CD14-positive monocyte (primary cell): ENCODE results near the gene KRTAP9-4. TPM values are rescaled to one million over a fixed set of nuclear protein-coding genes. Genes with fewer than 3 reads are reported as not detected.

Source experiments
- DNase-seq, 3 donors: peaks; one replicate each; pipeline ENCODE4 v3.0.0-alpha.2; 2011 to 2022
- H2AFZ ChIP-seq: 2 replicates; pipeline ENCODE4 v1.6.0; 2012; ENCODE audit warnings: mild to moderate bottlenecking, low read depth, low read length, inconsistent platforms; ENCODE audit not compliant: insufficient read depth, poor library complexity, severe bottlenecking
- H3K27ac ChIP-seq, 2 donors: 1 replicate in 1 of 2; 2 replicates in 1 of 2; pipeline ENCODE4 v1.5.1; 2012 to 2013; ENCODE audit warnings: low read length in 2 of 2, control low read depth in 1 of 2, inconsistent platforms in 1 of 2, low read depth in 1 of 2, mild to moderate bottlenecking in 1 of 2
- H3K27me3 ChIP-seq, 2 donors: one replicate each; pipeline versions ENCODE4 v1.6.0 to v1.6.1; 2011 to 2013; ENCODE audit warnings: low read length in 2 of 2; ENCODE audit not compliant: control insufficient read depth in 2 of 2, insufficient read depth in 2 of 2
- H3K36me3 ChIP-seq, 2 donors: replicated peaks in 1 of 2; 1 replicate in 1 of 2; 2 replicates in 1 of 2; pipeline versions ENCODE4 v1.5.1 to v1.6.1; 2012 to 2013; ENCODE audit warnings: low read length in 2 of 2, control low read depth in 1 of 2, inconsistent platforms in 1 of 2, mild to moderate bottlenecking in 1 of 2; ENCODE audit not compliant: insufficient read depth in 2 of 2, control insufficient read depth in 1 of 2
- H3K4me1 ChIP-seq, 2 donors: 1 replicate in 1 of 2; 2 replicates in 1 of 2; pipeline versions ENCODE4 v1.5.1 to v1.6.1; 2012 to 2013; ENCODE audit warnings: low read length in 2 of 2, control low read depth in 1 of 2, inconsistent platforms in 1 of 2, mild to moderate bottlenecking in 1 of 2, moderate library complexity in 1 of 2; ENCODE audit not compliant: insufficient read depth in 2 of 2, control insufficient read depth in 1 of 2
- H3K4me2 ChIP-seq: replicated peaks from 2 replicates; pipeline ENCODE3; 2012; ENCODE audit warnings: low read length, moderate library complexity, mild to moderate bottlenecking; ENCODE audit not compliant: poor library complexity, severe bottlenecking; ENCODE audit errors: extremely low read depth
- H3K4me3 ChIP-seq, 3 experiments: fragments of 200-600 bp in 1 of 3; sonication (generic) in 1 of 3; replicated peaks in 1 of 3; 1 replicate in 2 of 3; 2 replicates in 1 of 3; pipeline ENCODE4 v1.5.1; 2011 to 2013; ENCODE audit warnings: low read length in 3 of 3, mild to moderate bottlenecking in 3 of 3, control low read depth in 2 of 3, low read depth in 2 of 3, inconsistent platforms in 1 of 3, moderate library complexity in 1 of 3
- H3K79me2 ChIP-seq: 2 replicates; pipeline ENCODE4 v1.6.0; 2012; ENCODE audit warnings: mild to moderate bottlenecking, control low read depth, inconsistent platforms, low read length, moderate library complexity; ENCODE audit not compliant: insufficient read depth
- H3K9ac ChIP-seq: 2 replicates; pipeline ENCODE4 v1.6.0; 2017; ENCODE audit warnings: low read length, mild to moderate bottlenecking; ENCODE audit not compliant: insufficient read depth, poor library complexity, severe bottlenecking
- H3K9me3 ChIP-seq, 2 donors: replicated peaks in 1 of 2; 1 replicate in 1 of 2; 2 replicates in 1 of 2; pipeline versions ENCODE4 v1.5.1 to v1.6.1; 2012 to 2013; ENCODE audit warnings: low read length in 2 of 2, control low read depth in 1 of 2; ENCODE audit not compliant: control insufficient read depth in 1 of 2, insufficient read depth in 1 of 2
- H4K20me1 ChIP-seq: 2 replicates; pipeline ENCODE4 v1.6.0; 2012; ENCODE audit warnings: mild to moderate bottlenecking, low read length, control low read depth, moderate library complexity; ENCODE audit not compliant: insufficient read depth
- H3K27ac Mint-ChIP-seq, 7 donors: one replicate each; pipeline ENCODE4 v1.8.0; 2020; ENCODE audit warnings: mild to moderate bottlenecking in 7 of 7, mixed read lengths in 7 of 7, moderate library complexity in 6 of 7, inconsistent platforms in 2 of 7
- H3K27me3 Mint-ChIP-seq, 3 donors: one replicate each; pipeline ENCODE4 v1.8.0; 2021 to 2022; ENCODE audit warnings: low read depth in 3 of 3, mild to moderate bottlenecking in 3 of 3, mixed read lengths in 3 of 3, moderate library complexity in 3 of 3, inconsistent platforms in 1 of 3
- H3K36me3 Mint-ChIP-seq, 2 donors: one replicate each; pipeline ENCODE4 v1.8.0; 2020; ENCODE audit warnings: mixed read lengths in 2 of 2, inconsistent platforms in 1 of 2, mild to moderate bottlenecking in 1 of 2
- H3K4me1 Mint-ChIP-seq: one replicate; pipeline ENCODE4 v1.8.0; 2020; ENCODE audit warnings: mild to moderate bottlenecking, mixed read lengths
- H3K4me3 Mint-ChIP-seq, 2 donors: one replicate each; pipeline ENCODE4 v1.8.0; 2020; ENCODE audit warnings: mild to moderate bottlenecking in 2 of 2, mixed read lengths in 2 of 2, moderate library complexity in 1 of 2
- H3K9me3 Mint-ChIP-seq, 7 donors: one replicate each; pipeline ENCODE4 v1.8.0; 2020 to 2022; ENCODE audit warnings: mixed read lengths in 7 of 7, mild to moderate bottlenecking in 6 of 7, moderate library complexity in 6 of 7, inconsistent platforms in 2 of 7
- WGBS: methylation state at CpG from one replicate; pipeline ENCODE4 v1.1.5; 2013; ENCODE audit warnings: missing lambda C conversion rate; ENCODE audit not compliant: insufficient coverage; 5-methylcytosine and 5-hydroxymethylcytosine counted together
- intact Hi-C, 2 donors: fragments of 100-400 bp; cut with micrococcal nuclease; formaldehyde crosslinking; loops; one replicate each; pipeline versions ENCODE4 v1.15.0 to v1.15.1; 2023
- polyA plus RNA-seq, 3 donors: library from polyadenylated mRNA; depleted of rRNA in 1 of 3; unstranded in 2 of 3; stranded (reverse) in 1 of 3; fragments of 300-500 nt in 2 of 3; fragments of >200 nt in 1 of 3; fragmentation: Illumina TruSeq in 2 of 3; gene quantifications; 1 replicate in 2 of 3; 2 replicates in 1 of 3; pipeline ENCODE4 v1.2.3, GENCODE V29; 2012 to 2021
- TF ChIP-seq, protein P1 (sequence below): fragments of 200-600 bp; IDR thresholded peaks from one replicate; pipeline ENCODE4 v1.8.0; 2022; ENCODE audit warnings: antibody characterized with exemption, mild to moderate bottlenecking

KRTAP9-4 gene
- polyA plus RNA-seq, 3 donors = not detected

DNA sequence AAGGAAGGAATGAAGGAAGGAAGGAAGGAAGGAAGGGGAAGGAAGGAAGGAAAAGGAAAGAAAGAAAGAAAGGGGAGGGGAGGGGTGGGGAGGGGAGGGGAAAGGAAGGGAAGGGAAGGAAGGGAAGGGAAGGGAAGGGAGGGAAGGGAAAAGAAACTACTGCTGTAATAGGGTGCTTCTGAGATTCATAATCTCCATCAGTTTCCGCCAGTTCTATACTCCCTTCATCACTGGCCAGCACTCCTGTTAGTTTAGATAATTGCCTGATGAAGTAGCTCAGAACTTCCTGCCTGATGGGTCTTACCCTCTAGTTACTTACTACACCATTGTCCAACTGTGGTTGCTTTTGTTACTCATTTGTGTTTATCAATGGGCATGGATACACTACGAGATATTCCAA lies 13.7 kb downstream of the KRTAP9-4 start:
- Histone ChIP-seq H2AFZ (no peak overlapping the region), H3K9me3 (no peaks in the 10 kb centered on the region), H3K79me2 (no peaks in the 10 kb centered on the region), H4K20me1 (no peaks in the 10 kb centered on the region), H3K4me2 (no peak overlapping the region), H3K27ac (no peak overlapping the region), H3K36me3 (no peaks in the 10 kb centered on the region), H3K9ac (no peak overlapping the region), H3K27me3 (peaks cover 0 to 6% of the 10 kb centered on the region in 2 donors), H3K4me3 (no peak overlapping the region), H3K4me1 (no peaks in the 10 kb centered on the region)
- Mint-ChIP-seq H3K4me1 (no peaks in the 10 kb centered on the region), H3K4me3 (no peak overlapping the region), H3K27ac (no peak overlapping the region), H3K9me3 (peaks cover 0 to 3% (median 0%) of the 10 kb centered on the region in 7 donors), H3K36me3 (no peaks in the 10 kb centered on the region), H3K27me3 (peaks cover 7 to 14% (median 9%) of the 10 kb centered on the region in 3 donors)
- TF ChIP-seq, protein P1, sequence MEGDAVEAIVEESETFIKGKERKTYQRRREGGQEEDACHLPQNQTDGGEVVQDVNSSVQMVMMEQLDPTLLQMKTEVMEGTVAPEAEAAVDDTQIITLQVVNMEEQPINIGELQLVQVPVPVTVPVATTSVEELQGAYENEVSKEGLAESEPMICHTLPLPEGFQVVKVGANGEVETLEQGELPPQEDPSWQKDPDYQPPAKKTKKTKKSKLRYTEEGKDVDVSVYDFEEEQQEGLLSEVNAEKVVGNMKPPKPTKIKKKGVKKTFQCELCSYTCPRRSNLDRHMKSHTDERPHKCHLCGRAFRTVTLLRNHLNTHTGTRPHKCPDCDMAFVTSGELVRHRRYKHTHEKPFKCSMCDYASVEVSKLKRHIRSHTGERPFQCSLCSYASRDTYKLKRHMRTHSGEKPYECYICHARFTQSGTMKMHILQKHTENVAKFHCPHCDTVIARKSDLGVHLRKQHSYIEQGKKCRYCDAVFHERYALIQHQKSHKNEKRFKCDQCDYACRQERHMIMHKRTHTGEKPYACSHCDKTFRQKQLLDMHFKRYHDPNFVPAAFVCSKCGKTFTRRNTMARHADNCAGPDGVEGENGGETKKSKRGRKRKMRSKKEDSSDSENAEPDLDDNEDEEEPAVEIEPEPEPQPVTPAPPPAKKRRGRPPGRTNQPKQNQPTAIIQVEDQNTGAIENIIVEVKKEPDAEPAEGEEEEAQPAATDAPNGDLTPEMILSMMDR = no peak
- intact Hi-C loops = no loop called here
- WGBS = 83% methylated on average over 1 of the region's 2 CpGs
- DNase-seq = no peak

DNA sequence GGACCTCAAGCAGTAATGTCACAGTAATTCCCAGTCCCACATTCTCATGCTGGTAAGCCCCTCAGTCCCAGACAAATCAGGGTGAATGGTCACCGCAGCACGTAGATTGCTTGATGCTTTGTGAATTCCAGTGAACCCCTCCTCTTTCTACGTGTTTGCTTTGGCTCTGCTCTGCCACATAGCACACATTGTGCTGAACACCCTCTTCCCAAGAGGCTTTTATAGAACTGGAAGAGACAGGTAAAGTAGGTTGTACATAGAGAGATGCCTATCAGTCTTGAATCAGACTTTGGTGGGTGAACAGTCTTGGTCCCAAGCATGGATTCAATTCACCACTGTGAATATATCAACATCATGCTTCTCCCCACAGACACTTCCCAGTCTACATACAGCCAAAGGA lies 15.1 kb downstream of the KRTAP9-4 start:
- Mint-ChIP-seq H3K27ac (no peak overlapping the region), H3K4me1 (no peaks in the 10 kb centered on the region), H3K27me3 (peaks cover 7 to 14% (median 9%) of the 10 kb centered on the region in 3 donors), H3K36me3 (no peaks in the 10 kb centered on the region), H3K4me3 (no peak overlapping the region), H3K9me3 (peaks cover 0 to 3% (median 0%) of the 10 kb centered on the region in 7 donors)
- H3K9ac ChIP-seq = no peak overlapping the region
- H3K27ac ChIP-seq = no peak overlapping the region
- no peaks in the 10 kb centered on the region for H3K4me1 ChIP-seq
- no peak overlapping the region for H3K4me2 ChIP-seq
- H3K27me3 ChIP-seq = peaks cover 0 to 6% of the 10 kb centered on the region in 2 donors
- no peaks in the 10 kb centered on the region for H3K79me2 ChIP-seq
- H3K4me3 ChIP-seq = no peak overlapping the region
- H3K36me3 ChIP-seq = no peaks in the 10 kb centered on the region
- WGBS = 92% methylated on average over 2 of the region's 3 CpGs
- no peak for DNase-seq
- intact Hi-C loops = no loop called here
- no peak overlapping the region for H2AFZ ChIP-seq
- no peaks in the 10 kb centered on the region for H4K20me1 ChIP-seq
- no peaks in the 10 kb centered on the region for H3K9me3 ChIP-seq
- TF ChIP-seq, protein P1 = no peak
